IPS-NIHi7 (cell line): ENCODE measurements around the gene SMAD5.
A peak's percentile ranks its signal among the peaks of the same experiment; 100 is the strongest.

Source experiments
- DNase-seq: peaks from one replicate; pipeline ENCODE4 v3.0.0; 2012; ENCODE audit warnings: mixed read lengths; ENCODE audit errors: extremely low spot score

SMAD5 gene

DNA sequence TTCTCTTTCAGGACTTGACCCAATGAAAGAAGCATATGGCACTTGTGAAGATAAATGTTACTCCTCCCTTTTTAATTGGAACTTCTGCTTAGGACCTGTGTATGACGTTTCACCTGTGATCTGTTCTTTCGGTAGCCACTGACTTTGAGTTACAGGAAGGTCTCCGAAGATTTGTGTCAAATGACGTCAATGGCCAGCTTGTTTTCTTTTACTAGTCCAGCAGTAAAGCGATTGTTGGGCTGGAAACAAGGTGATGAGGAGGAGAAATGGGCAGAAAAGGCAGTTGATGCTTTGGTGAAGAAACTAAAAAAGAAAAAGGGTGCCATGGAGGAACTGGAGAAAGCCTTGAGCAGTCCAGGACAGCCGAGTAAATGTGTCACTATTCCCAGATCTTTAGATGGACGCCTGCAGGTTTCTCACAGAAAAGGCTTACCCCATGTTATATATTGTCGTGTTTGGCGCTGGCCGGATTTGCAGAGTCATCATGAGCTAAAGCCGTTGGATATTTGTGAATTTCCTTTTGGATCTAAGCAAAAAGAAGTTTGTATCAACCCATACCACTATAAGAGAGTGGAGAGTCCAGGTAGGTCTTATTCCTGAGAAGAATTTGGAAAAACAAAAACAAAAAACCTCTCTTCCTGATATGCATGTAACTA lies 21.1 kb downstream of the SMAD5 start:
- no peak for DNase-seq

DNA sequence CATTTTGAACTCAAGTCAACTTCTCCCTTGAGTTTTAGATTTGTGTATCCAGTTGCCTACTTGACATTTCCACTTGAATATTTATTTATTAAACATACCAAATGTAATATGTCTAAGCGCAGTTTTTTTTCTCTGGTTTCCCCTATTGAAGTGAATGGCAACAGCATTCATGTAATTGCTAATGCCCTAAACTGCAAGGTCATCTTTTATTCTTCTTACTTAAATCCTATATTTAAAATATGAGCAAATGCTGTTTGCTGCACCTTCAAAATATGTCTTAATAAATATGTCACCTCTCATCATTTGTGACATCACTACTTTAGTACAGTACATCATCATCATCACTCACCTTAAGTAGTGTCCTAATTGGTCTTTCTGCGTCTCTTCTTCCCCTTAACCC lies 22.4 kb downstream of the SMAD5 start:
- no peak for DNase-seq

DNA sequence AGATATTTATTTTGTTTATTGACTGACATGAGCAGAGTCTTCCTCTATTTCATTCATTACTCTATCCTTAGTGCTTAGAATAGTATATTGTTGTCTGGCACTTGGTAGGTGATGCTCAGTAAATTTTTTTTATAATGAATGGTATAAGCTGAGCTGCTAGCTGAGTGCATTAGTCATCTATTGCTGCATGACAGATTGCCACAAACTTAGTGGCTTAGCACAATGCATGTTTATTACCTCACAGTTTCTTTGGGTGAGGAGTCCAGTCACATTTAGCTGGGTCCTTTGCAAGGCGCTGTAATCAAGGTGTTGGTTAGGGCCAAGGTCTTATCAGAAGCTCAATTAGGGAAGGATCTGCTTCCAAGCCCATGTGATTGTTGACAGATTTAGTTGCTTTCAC lies 23.1 kb downstream of the SMAD5 start:
- no peak for DNase-seq

DNA sequence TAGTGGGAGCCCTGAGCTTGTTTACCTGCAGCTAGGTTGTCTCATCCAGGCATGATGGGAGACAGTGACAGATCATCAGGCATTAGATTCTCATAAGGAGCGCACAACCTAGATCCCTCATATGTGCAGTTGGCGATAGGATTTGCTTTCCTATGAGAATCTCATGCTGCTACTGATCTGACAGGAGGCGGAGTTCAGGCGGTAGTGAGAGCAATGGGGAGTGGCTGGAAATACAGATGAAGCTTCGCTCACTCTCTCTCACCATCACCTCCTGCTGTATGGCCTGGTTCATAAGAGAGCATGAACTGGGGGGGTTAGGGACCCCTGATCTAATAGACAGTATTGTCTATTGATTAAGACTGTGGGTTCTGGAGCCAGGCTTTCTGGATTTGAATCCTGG lies 24.9 kb downstream of the SMAD5 start:
- DNase-seq = no peak

DNA sequence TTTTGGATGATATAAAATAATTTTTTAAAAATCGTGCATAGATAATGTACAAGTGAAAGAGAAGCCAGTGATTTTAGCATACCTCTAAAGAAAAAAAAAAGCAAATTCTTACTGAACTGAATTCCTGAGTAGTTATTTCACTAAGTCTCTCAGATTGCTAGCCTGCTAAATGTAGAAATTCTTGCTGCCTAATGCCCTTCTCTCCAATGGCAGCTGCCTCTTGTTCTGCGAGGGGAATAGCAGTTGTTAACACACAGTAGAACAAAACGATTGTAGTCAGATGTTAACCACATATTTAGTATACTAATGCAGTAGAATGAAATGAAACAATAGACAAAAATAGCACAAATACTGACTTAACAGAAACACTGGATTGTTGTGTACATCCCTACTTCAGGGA lies 26.8 kb downstream of the SMAD5 start:
- DNase-seq = no peak

DNA sequence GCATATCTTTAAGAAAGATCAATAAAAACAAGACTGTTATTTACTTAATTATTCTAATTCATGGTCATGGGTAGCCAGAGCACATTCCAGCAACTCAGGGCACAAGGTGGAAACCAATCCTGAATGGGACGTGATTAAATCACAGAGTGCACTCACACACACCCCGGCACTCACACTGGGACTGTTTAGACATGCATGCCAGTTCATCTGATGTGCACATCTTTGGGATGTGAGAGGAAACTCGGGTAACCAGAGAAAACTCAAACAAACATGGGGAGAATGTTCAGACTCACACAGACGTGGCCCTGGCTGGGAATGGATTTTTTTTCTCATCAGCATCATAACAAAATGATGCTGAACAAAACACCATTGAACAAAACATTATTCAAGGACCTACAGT lies 29.4 kb downstream of the SMAD5 start:
- DNase-seq = no peak

DNA sequence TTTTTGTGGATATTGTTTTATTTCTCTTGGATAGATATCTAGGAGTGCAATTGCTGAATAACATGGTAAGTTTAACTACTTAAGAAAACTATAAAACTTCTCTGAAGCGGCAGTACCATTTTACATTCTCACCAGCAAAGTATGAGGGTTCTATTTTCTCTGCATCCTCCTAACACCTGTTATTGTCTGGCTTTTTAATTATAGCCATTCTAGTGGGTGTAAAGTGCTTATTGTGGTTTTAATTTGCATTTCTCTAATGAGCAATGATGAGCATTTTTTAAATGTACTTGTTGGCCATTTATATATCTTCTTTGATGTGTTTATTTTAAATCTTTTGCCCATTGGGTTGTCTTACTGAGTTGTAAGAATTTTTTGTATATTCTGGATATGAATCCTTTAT lies 31.6 kb downstream of the SMAD5 start:
- DNase-seq = no peak

DNA sequence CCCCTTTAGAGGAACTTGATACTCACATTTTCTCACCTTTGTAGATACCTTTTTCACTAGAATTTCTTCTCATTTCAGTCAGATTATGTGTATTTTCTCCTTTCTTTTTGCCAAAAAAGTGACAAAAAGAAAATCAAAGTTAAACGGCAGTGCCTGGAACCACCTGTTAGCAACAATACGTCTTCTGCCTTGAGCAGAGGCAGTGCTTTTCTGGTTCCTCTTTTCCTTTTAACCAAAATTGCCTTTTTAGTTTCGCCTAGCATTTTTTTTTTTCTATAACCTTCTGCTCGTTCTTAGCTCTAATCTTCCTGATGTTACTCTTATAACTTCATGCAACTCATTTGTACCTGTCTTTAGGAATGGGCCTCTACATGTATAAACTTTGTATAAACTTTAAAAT lies 34.3 kb downstream of the SMAD5 start:
- DNase-seq = no peak

DNA sequence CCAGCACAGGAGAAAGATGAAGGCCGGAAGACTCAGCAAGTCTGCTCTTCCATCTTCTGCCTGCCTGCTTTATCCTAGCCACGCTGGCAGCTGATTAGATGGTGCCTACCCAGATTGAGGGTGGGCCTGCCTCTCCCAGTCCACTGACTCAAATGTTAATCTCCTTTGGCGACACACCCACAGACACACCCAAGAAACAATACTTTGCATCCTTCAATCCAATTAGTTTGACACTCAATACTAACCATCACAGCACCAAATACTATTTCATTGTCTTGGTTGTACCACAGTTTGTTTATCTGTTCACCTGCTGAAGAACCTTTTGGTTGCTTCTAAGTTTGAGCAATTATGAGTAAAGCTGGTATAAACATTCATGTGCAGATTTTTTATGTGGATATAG lies 36.6 kb downstream of the SMAD5 start:
- no peak for DNase-seq

DNA sequence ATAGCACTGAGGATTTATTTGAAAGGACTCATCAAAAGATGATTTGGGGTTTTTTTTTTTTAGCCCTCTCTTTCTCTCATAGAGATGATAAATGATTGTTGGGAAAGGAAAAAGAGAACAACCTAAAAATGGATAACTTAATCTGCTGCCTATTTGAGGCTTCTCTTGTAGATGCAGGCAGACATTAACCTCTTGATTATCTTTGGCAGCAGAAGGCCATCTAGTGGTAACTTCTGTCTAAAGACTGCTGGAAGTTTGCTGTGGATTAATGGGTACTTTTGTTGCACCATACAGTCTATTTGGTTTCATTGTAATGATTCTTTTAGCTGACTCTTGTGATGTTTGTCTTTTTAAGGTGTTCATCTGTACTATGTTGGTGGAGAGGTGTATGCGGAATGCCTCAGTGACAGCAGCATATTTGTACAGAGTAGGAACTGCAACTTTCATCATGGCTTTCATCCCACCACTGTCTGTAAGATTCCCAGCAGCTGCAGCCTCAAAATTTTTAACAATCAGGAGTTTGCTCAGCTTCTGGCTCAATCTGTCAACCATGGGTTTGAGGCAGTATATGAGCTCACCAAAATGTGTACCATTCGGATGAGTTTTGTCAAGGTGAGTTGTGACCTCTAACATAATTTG lies 41.5 kb downstream of the SMAD5 start:
- DNase-seq = peak; percentile 63

DNA sequence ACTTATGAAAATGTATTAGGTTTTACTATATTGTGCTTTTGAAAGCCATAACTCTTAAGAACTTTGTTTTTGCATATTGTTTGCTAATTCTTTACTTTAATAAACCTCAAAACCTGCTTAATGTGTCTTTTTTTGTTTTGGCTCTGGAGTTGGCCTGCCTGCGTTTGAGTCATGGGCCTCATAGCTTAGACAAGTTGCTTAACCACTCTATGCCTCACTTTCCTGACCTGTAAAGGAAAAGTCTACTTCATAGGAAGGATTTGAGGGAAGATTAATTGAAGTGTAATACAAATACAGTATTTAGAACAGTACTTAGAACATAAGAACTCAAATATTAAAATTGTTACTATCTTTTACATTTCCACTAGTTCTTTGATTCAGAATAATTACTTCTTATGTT lies 50.0 kb downstream of the SMAD5 start:
- DNase-seq = no peak

DNA sequence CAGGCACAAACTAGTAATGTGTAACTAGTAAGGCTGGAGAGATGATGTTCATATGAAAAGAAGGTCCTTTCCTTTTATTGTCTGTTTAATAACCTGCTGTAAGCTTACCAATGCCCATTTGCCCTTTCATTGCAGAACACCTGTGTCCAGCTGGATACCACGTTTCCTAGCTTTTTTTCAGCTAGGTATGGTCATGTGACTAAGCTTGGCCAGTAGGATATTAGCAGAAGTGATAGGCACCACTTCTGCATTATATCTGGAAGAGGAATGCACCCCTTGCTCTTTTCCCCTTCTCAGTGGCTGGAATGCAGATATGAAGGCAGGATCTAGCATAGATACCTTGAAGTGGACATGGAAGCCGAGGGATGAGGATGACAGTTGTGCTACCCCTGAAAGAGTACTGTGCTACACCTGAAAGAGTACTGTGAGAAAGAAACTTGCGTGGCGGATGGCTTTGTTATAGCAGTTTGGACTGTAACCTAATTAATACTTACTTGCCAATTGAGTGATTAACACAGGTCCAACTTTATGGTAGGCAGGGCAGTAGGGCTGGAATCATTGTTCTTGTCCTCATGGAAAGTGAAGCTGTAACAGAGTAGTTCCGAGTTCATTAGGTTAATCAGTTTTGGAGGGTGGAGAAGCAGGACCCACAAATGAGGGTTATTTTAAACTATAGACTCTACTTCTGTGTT lies 53.5 kb downstream of the SMAD5 start:
- no peak for DNase-seq

DNA sequence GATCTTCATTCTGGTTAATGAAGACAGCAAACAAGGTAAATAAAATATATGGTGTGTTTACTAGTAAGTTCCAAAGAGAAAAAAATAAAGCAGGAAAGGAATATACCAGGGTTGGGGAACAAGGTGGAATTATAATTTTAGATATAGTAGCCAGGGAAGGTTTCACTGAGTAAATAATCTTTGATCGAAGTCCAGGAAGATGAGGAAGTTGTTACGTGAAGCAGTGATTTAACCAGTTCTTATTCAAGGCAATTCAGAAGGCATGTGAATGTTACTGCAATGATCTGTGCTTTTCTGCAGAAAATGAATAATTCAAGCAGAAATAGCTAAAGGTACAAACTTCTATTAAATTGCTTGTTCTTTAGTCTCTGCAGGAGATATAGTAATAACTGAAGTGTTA lies 54.2 kb downstream of the SMAD5 start:
- no peak for DNase-seq

DNA sequence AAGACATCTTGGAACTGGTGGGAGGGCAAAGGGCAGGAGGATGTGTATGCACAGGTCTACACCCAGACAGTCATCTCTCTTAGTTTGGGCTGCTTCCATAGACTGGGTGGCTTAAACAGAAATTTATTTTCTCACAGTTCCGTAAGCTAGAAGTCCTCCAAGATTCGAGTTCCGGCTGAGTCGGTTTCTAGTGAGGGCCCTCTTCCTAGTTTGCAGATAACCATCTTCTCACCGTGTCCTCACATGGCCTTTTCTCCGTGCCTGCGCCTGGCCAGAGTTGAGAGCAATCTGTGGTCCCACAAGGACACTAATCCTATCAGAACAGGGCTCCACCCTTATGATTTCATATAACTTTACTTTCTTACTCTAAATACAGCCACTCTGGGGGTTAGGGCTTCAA lies 56.2 kb downstream of the SMAD5 start:
- no peak for DNase-seq

DNA sequence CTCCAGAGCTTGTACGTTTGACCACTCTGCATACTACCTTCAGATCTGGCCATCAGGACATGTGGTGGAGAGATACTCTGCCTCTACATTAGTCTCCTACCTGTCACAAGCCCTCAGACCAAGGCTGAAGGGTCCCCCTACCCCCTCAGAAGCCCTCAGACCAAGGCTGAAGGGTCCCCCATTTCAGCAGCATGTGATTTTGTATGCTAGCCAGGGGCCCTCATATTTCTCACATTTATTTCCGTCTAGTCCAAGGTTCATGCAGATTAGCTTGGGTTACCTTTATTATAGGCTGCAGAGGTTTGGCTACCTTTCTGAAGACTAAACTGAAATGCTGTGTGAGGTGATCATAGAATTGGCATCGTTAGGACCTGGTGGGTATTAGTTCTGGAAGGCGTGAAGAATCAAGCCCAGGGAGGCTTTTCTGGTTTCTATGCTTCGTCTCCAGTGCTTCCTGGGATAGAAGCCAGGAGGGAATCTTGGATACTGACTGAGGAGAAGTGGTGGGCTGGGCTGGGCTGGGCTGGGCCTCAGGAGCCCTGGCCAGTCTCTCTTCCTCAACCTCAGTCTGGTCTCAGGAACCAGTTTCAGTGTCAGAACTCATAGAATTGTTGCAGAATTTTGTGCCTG lies 57.6 kb downstream of the SMAD5 start:
- no peak for DNase-seq

DNA sequence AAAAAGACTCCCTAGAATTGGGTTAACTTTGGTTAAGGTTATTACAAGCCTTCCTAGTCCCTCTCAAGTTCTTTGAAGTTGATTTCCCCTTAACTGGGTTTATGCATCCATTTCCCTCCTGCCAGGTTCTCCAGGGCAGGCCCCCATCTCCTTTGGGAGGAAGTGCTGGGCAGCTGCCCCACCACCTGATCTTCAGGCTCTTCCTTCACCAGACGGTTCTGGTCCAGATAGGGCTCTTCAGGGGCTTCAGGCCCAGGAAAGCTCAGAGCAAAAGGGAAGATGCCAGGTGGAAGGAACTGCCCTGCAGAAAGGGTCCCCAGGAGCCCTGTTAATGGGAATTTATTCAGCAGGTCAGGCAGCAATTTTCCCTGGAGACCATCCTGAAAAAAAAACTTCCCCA lies 58.3 kb downstream of the SMAD5 start:
- no peak for DNase-seq

DNA sequence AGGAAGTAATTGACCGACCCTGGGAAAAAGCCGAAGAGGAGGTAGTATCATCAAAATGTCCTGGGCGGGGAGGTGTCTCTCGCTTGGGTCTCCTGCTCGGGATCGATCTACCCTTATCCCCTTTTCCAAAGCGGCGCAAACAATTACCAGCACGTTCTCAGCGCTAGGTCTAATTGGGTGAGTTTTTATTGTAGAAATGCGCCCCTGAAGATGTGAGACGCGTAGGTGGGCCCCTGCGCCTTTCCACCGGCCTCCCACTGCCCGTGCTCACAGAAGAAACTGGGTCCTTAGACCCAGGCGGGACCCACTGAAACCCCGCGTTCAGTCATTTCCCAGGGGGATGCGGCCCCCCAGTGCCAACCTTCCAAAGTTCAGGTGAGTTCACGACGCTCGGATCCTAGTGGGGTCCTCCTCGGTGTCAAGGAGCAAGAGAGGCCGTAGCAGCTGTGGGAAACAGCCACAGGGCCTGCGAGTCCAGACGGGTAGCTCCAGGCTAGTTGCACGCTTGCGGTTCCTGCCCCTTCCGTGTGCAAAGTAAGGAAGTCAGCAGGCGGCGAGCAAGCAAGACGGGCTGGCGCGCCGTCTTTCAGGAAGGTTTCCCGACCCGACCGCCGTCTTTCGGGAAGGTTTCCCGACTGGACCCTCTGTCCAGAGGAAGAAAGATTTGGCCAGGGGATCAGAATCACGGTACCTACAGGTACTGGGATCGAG lies 58.8 kb downstream of the SMAD5 start:
- DNase-seq = peak; percentile 57

DNA sequence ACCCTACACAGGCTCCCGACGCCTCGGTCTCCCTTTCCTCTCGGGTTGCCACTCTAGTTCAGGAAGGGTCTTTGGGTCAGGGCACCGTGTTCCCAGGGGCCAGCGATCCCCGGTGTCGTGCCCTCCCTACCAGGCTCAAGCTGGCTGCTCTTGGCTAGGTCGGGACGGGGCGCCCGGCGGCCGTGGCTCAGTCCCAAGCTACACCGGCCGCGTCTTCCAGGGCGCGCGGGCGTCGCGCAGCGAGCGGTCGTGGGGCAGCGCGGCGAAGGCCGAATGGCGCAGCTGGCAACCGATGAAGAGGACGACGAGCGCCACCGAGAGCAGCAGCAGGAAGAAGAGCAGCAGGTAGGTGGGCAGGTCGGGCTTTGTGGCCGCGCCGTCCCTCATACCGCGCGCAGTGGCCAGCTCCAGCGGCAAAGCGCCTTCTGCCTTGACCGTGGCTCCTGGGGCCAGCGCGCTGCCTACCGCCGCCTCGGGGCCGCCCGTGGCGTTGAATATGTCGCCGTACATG lies 59.4 kb downstream of the SMAD5 start:
- peak; percentile 34 for DNase-seq

DNA sequence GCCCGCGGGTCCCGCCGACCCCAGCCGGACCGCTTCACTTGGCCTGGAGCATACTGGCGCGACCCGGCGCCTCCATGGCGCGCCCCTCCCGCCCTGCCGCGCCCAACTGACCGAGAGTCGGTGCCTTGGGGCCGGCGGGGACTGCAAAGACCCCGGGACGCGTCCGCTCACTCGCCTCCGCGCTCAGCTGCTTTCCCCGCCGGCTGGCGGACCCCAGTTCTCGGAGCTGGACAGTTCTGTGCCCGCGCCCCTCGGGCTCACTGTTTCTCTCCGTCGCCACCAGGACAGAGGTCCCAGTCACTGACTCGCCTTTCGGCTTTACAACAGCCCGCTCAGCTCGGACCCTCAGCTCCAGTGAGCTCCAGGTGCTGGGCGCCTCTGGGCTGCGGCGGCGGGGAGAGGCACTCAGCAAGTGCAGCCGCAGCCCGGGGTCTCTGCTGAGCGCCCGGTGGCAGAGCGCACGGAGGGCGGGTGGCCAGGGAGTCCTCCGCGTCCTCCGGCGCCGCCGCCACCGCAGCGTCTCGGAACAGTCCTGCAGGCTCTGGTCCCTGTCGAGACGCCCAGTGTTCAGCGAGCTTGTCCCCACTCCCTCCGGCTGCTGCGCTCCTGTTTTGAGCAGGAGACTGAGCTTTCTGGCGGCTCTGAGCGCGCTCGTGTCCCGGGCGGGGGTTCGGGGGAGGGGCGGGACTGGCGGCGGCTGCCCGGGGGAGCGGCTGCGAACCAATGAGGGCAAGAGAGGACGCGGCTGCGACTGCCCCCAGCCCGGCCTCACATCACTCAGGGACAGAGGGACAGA lies 60.1 kb downstream of the SMAD5 start, which contains the start of gene SMIM32:
Gene SMIM32 (minus strand): TSS at position 637 of the 796 bp plus-strand sequence. CDS start 638 bp downstream, outside the sequence.
- DNase-seq = peak; percentile 69

DNA sequence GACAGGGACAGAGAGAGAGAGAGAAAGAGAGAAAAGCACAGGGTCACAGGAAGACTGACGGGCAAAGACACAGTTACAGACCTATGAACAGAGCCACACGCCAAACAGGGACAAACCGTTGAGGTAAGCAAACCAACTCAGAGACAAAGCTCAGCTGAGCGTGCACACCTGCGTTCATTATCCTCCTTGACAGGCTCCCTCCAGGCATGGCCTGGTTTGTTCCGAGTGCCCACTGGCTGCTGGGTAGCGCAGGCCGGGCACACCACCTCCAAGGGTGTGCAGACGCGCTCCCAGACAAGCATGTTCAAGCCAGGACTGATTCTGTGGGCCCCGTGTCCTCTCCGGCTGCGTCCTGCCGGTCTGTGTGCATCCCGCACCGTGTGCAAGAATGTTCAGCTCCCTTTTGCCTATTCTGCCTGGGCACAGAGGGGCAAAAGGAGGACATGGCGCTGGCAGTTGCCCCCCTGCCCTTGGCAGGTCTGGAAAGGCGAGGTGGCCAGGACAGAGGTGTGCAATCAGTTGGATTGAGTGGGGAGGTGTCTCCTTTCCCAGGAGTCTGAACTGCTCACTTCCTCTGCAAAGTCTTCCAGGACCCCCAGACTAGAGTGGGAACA lies 60.8 kb downstream of the SMAD5 start:
- no peak for DNase-seq

DNA sequence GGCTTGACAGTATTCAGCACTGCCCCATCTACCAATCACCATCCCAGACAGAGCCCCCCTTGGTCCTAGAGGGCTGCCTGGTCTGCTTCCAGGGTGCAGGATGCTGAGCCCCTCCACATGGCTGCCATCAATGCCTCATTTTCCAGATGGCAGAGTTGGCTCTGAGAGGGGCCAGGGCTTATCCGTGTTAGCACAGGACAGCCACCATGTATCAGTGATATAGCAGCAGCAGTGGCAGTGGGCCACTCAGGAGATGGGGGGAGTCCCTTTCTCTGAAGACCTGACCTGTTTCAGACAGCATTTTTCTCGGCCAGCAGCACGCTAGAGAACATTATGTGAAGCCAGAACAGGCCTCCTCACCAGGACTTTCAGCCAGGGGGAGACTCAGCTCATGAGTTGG lies 61.9 kb downstream of the SMAD5 start:
- no peak for DNase-seq
